ENCODE results near the gene NRIP3. TPM values are rescaled to one million over a fixed set of nuclear protein-coding genes. Genes with fewer than 3 reads are reported as not detected.
"Not testable (repeated sequence)": the region's sequence is repeated elsewhere in the genome, so short reads cannot be mapped to it uniquely, and the experiment has no call there.

The NRIP3 gene
- total RNA-seq, 1 experiment from 2014 or later = 10.0 TPM

GRCh38 chr11:8985462-8985861 lies 18.3 kb downstream of the NRIP3 start:
- Histone ChIP-seq H3K27me3 (replicated peaks; ENCODE audit: control insufficient read depth, insufficient read depth, low read length) (no peaks in the 10 kb centered on the region), H3K4me3 (ENCODE audit: low read depth, low read length) (no peak overlapping the region), H3K36me3 (ENCODE audit: control insufficient read depth, insufficient read depth, low read length) (no peaks in the 10 kb centered on the region), H3K9me3 (no peaks in the 10 kb centered on the region), H3K4me1 (no peaks in the 10 kb centered on the region)
- no peaks in the 10 kb centered on the region for H3K36me3 Mint-ChIP-seq (ENCODE audit: insufficient read depth, unreplicated experiment)
- intact Hi-C loops (cut with micrococcal nuclease; ENCODE audit: unreplicated experiment) = no loop called here
- no peaks in the 10 kb centered on the region for H3K27me3 Mint-ChIP-seq (ENCODE audit: insufficient read depth, unreplicated experiment)
- H3K4me1 Mint-ChIP-seq (ENCODE audit: low read depth, unreplicated experiment) = no peaks in the 10 kb centered on the region
- H3K4me3 Mint-ChIP-seq (ENCODE audit: unreplicated experiment) = no peak overlapping the region
- ChIA-PET CTCF (no interaction called here), POLR2A (no interaction called here)
- no peaks in the 10 kb centered on the region for H3K9me3 Mint-ChIP-seq (ENCODE audit: unreplicated experiment)
- TF ChIP-seq, protein P1, sequence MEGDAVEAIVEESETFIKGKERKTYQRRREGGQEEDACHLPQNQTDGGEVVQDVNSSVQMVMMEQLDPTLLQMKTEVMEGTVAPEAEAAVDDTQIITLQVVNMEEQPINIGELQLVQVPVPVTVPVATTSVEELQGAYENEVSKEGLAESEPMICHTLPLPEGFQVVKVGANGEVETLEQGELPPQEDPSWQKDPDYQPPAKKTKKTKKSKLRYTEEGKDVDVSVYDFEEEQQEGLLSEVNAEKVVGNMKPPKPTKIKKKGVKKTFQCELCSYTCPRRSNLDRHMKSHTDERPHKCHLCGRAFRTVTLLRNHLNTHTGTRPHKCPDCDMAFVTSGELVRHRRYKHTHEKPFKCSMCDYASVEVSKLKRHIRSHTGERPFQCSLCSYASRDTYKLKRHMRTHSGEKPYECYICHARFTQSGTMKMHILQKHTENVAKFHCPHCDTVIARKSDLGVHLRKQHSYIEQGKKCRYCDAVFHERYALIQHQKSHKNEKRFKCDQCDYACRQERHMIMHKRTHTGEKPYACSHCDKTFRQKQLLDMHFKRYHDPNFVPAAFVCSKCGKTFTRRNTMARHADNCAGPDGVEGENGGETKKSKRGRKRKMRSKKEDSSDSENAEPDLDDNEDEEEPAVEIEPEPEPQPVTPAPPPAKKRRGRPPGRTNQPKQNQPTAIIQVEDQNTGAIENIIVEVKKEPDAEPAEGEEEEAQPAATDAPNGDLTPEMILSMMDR (IDR thresholded peaks at IDR 0.05; ENCODE audit: insufficient read depth in 1 of 2, low read depth in 1 of 2, low read length in 1 of 2, severe bottlenecking in 1 of 2, unreplicated experiment in 1 of 2) = no peak
- BruUV-seq (replicated peaks) = no TSS peak
- DNase-seq = no peak
- no peak overlapping the region for H3K27ac Mint-ChIP-seq (ENCODE audit: unreplicated experiment)

DNA sequence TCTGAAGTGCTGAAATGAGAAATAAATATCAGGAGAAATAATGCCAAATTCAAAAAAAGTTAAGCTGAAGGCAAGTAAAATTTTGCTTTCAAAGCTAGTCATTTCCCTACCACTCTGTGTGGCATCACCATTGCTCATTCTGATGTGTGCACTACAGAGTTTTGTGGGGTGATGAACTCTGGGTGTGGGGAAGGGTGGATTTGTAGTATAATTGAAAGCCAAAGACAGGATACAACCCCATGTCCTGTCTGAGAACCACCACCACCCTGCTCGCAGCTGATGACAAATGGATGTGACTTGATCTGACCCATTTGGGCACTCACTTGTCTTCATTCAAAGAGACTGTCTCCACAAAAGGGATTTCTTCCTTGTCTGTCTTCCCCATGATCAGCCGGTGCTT lies 20.2 kb downstream of the NRIP3 start:
- CTCF ChIA-PET = no interaction called here

GRCh38 chr11:8980485-8980884 lies 23.3 kb downstream of the NRIP3 start:
- Mint-ChIP-seq H3K27me3 (ENCODE audit: insufficient read depth, unreplicated experiment) (no peaks in the 10 kb centered on the region), H3K4me3 (ENCODE audit: unreplicated experiment) (no peak overlapping the region), H3K4me1 (ENCODE audit: low read depth, unreplicated experiment) (no peaks in the 10 kb centered on the region), H3K9me3 (ENCODE audit: unreplicated experiment) (no peaks in the 10 kb centered on the region), H3K36me3 (ENCODE audit: insufficient read depth, unreplicated experiment) (no peaks in the 10 kb centered on the region), H3K27ac (ENCODE audit: unreplicated experiment) (no peak overlapping the region)
- no peak for DNase-seq
- no peak overlapping the region for H3K4me3 ChIP-seq (ENCODE audit: low read depth, low read length)
- TF ChIP-seq, protein P1 (IDR thresholded peaks at IDR 0.05; ENCODE audit: insufficient read depth in 1 of 2, low read depth in 1 of 2, low read length in 1 of 2, severe bottlenecking in 1 of 2, unreplicated experiment in 1 of 2) = no peak
- H3K36me3 ChIP-seq (ENCODE audit: control insufficient read depth, insufficient read depth, low read length) = no peaks in the 10 kb centered on the region
- CTCF ChIA-PET = no interaction called here
- H3K9me3 ChIP-seq = no peaks in the 10 kb centered on the region
- no peaks in the 10 kb centered on the region for H3K4me1 ChIP-seq
- intact Hi-C loops (cut with micrococcal nuclease; ENCODE audit: unreplicated experiment) = no loop called here
- POLR2A ChIA-PET = no interaction called here
- BruUV-seq (replicated peaks) = no TSS peak
- no peaks in the 10 kb centered on the region for H3K27me3 ChIP-seq (replicated peaks; ENCODE audit: control insufficient read depth, insufficient read depth, low read length)

More for the DNA sequence above, 20.2 kb downstream of the NRIP3 start:
- no peak for DNase-seq
- POLR2A ChIA-PET = no interaction called here
- TF ChIP-seq, protein P1 (IDR thresholded peaks at IDR 0.05; ENCODE audit: insufficient read depth in 1 of 2, low read depth in 1 of 2, low read length in 1 of 2, severe bottlenecking in 1 of 2, unreplicated experiment in 1 of 2) = no peak
- intact Hi-C loops (cut with micrococcal nuclease; ENCODE audit: unreplicated experiment) = no loop called here
- no peak overlapping the region for H3K4me3 ChIP-seq (ENCODE audit: low read depth, low read length)
- no TSS peak for BruUV-seq (replicated peaks)
- H3K9me3 Mint-ChIP-seq (ENCODE audit: unreplicated experiment) = no peaks in the 10 kb centered on the region
- H3K4me1 Mint-ChIP-seq (ENCODE audit: low read depth, unreplicated experiment) = no peaks in the 10 kb centered on the region
- H3K27ac Mint-ChIP-seq (ENCODE audit: unreplicated experiment) = no peak overlapping the region
- no peak overlapping the region for H3K4me3 Mint-ChIP-seq (ENCODE audit: unreplicated experiment)
- H3K36me3 ChIP-seq (ENCODE audit: control insufficient read depth, insufficient read depth, low read length) = no peaks in the 10 kb centered on the region
- no peaks in the 10 kb centered on the region for H3K27me3 ChIP-seq (replicated peaks; ENCODE audit: control insufficient read depth, insufficient read depth, low read length)
- H3K4me1 ChIP-seq = no peaks in the 10 kb centered on the region
- H3K9me3 ChIP-seq = no peaks in the 10 kb centered on the region
- H3K36me3 Mint-ChIP-seq (ENCODE audit: insufficient read depth, unreplicated experiment) = no peaks in the 10 kb centered on the region
- no peaks in the 10 kb centered on the region for H3K27me3 Mint-ChIP-seq (ENCODE audit: insufficient read depth, unreplicated experiment)

- DNase-seq; H3K4me3 Mint-ChIP-seq (ENCODE audit: unreplicated experiment); H3K27ac Mint-ChIP-seq (ENCODE audit: unreplicated experiment); H3K36me3 Mint-ChIP-seq (ENCODE audit: insufficient read depth, unreplicated experiment); H3K4me3 ChIP-seq (ENCODE audit: low read depth, low read length); H3K4me1 ChIP-seq; H3K9me3 ChIP-seq; H3K36me3 ChIP-seq (ENCODE audit: control insufficient read depth, insufficient read depth, low read length); H3K4me1 Mint-ChIP-seq (ENCODE audit: low read depth, unreplicated experiment); H3K27me3 Mint-ChIP-seq (ENCODE audit: insufficient read depth, unreplicated experiment); H3K9me3 Mint-ChIP-seq (ENCODE audit: unreplicated experiment); BruUV-seq (replicated peaks); CTCF ChIA-PET; H3K27me3 ChIP-seq (replicated peaks; ENCODE audit: control insufficient read depth, insufficient read depth, low read length); POLR2A ChIA-PET; intact Hi-C loops (cut with micrococcal nuclease; ENCODE audit: unreplicated experiment): not testable (repeated sequence)
Observed at GRCh38 chr11:8979365-8979764, 24.4 kb downstream of the NRIP3 start.
